Measurements from ENCODE around the gene TARBP2.

The TARBP2 gene

DNA sequence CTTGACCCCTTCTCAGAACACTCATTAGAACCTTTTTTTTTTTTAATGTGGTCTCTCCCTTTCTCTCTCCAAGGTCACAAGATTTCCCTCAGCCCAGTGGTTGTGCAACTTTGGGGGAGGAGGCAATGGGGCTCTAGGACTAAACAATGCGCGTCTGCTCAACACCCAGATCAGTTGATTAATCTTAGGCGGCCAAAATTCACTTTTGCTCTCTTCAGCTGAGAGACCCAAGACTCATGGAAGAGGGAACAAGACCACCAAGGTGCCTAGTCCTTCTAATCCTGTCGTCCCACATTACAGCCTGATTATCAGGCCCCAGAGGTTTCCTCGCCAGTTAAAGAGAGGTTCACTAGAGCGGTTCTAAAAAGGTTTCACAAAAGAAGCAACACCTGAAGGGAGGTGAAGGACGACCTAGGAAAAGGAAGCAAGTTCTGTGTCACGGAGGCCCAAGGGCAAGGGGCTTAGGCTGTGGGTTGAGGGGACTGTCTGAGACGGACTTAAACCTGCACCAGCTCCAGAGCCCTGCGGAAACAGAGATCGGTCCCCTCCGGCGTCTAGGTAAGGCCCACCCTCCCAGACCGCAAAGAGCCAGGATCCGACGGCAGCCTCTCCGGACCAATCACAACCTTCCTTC, 824 bp upstream of the TARBP2 start:
- no peak for DNase-seq
- TF ChIP-seq, protein P1, sequence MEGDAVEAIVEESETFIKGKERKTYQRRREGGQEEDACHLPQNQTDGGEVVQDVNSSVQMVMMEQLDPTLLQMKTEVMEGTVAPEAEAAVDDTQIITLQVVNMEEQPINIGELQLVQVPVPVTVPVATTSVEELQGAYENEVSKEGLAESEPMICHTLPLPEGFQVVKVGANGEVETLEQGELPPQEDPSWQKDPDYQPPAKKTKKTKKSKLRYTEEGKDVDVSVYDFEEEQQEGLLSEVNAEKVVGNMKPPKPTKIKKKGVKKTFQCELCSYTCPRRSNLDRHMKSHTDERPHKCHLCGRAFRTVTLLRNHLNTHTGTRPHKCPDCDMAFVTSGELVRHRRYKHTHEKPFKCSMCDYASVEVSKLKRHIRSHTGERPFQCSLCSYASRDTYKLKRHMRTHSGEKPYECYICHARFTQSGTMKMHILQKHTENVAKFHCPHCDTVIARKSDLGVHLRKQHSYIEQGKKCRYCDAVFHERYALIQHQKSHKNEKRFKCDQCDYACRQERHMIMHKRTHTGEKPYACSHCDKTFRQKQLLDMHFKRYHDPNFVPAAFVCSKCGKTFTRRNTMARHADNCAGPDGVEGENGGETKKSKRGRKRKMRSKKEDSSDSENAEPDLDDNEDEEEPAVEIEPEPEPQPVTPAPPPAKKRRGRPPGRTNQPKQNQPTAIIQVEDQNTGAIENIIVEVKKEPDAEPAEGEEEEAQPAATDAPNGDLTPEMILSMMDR (IDR thresholded peaks at IDR 0.05; ENCODE audit: low read depth, low read length) = no peak
- peaks cover 6% of the 10 kb centered on the region for H3K4me1 ChIP-seq

DNA sequence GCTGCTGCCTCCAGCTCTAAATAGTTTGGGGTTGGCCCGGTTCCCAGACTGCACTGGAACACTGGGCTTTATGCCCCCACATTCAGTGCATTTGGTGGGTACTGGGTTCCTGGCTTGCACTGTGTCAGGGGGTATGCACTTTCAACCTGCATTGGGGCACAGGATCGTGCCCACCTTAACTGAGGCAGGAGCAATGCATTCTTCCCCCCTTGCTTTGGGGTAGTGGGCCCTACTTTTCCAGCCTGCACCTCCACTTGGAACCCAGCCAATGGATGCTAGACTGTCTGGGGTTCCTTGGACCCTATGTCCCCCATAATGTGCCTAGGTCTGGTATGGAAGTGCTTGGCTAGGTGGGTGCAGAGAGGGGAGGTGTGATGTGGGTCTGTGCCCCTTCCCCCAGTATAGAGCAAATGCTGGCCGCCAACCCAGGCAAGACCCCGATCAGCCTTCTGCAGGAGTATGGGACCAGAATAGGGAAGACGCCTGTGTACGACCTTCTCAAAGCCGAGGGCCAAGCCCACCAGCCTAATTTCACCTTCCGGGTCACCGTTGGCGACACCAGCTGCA, 615 bp downstream of the TARBP2 start:
- no peak for DNase-seq
- TF ChIP-seq, protein P1 (IDR thresholded peaks at IDR 0.05; ENCODE audit: low read depth, low read length) = no peak
- Histone ChIP-seq H3K9me3 (no peaks in the 10 kb centered on the region), H3K4me3 (ENCODE audit: low read depth, low read length) (peak overlapping the region; percentile 65), H3K27me3 (no peaks in the 10 kb centered on the region), H3K36me3 (peaks cover 28% of the 10 kb centered on the region), H3K4me1 (peaks cover 6% of the 10 kb centered on the region)

More for the DNA sequence above, 824 bp upstream of the TARBP2 start:
- Histone ChIP-seq H3K9me3 (no peaks in the 10 kb centered on the region), H3K4me3 (ENCODE audit: low read depth, low read length) (peak overlapping the region; percentile 65), H3K27me3 (no peaks in the 10 kb centered on the region), H3K36me3 (peaks cover 17% of the 10 kb centered on the region)

DNA sequence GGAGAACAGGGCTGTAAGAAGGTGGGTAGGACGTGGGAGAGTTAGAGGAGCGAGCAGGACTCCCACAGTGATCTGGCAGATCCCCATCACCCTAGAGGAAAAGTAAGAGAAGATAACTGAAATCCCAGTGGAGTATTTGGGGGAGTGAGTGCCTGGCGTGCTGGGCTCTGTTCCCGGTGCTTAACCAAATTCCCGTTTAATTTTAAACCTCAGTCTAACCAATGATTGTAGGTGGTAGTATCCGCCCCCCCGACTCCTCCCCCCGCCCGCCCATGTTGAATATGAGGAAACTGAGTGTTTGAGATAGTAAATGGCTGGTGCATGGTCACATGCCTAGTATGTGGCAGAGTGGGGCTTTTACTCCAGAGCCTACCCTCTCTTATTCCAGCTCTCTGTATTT, 1.2 kb downstream of the TARBP2 start:
- Histone ChIP-seq H3K4me3 (ENCODE audit: low read depth, low read length) (peak overlapping the region; percentile 65), H3K9me3 (no peaks in the 10 kb centered on the region)
- DNase-seq = peak; percentile 55

DNA sequence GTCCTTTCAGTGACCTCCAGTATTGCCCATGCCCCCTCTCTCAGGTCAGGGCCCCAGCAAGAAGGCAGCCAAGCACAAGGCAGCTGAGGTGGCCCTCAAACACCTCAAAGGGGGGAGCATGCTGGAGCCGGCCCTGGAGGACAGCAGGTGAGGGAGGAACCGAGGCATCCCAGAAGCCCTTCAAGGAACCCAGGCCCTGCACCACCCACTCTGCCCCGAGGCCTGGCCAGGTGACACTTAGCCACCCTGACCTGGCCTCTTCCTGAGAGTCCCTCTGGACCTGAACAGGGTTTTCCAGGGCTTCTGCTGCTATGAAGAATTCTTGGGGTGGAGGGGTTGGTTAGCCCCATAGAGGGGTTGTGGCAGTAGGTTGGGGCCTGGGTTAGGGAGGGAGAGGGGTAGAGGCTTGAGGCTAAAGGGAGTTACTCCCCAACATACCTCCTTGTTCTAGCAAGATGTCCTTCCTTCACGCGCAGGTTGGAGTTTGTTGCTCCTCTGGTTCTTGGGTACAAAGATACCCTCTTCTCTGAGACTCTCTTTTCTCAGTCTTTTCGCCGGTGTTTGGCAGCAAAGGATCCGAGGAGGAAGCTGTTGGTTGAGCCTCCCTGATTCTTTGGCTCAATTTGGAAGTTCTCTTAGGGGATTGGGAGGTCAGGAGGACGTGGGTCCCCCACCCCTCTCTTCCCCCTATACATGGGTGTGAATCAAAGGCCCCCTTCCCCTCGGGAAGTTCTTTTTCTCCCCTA, 2.1 kb downstream of the TARBP2 start:
- TF ChIP-seq, protein P1 (IDR thresholded peaks at IDR 0.05; ENCODE audit: low read depth, low read length) = no peak
- H3K4me1 ChIP-seq = peaks cover 6% of the 10 kb centered on the region
- peaks cover 31% of the 10 kb centered on the region for H3K36me3 ChIP-seq
- H3K4me3 ChIP-seq (ENCODE audit: low read depth, low read length) = peak overlapping the region; percentile 65
- DNase-seq = no peak
- H3K27me3 ChIP-seq = no peaks in the 10 kb centered on the region
- no peaks in the 10 kb centered on the region for H3K9me3 ChIP-seq

More for the DNA sequence above, 1.2 kb downstream of the TARBP2 start:
- TF ChIP-seq, protein P1 (IDR thresholded peaks at IDR 0.05; ENCODE audit: low read depth, low read length) = no peak
- no peaks in the 10 kb centered on the region for H3K27me3 ChIP-seq
- H3K4me1 ChIP-seq = peaks cover 6% of the 10 kb centered on the region
- peaks cover 31% of the 10 kb centered on the region for H3K36me3 ChIP-seq

DNA sequence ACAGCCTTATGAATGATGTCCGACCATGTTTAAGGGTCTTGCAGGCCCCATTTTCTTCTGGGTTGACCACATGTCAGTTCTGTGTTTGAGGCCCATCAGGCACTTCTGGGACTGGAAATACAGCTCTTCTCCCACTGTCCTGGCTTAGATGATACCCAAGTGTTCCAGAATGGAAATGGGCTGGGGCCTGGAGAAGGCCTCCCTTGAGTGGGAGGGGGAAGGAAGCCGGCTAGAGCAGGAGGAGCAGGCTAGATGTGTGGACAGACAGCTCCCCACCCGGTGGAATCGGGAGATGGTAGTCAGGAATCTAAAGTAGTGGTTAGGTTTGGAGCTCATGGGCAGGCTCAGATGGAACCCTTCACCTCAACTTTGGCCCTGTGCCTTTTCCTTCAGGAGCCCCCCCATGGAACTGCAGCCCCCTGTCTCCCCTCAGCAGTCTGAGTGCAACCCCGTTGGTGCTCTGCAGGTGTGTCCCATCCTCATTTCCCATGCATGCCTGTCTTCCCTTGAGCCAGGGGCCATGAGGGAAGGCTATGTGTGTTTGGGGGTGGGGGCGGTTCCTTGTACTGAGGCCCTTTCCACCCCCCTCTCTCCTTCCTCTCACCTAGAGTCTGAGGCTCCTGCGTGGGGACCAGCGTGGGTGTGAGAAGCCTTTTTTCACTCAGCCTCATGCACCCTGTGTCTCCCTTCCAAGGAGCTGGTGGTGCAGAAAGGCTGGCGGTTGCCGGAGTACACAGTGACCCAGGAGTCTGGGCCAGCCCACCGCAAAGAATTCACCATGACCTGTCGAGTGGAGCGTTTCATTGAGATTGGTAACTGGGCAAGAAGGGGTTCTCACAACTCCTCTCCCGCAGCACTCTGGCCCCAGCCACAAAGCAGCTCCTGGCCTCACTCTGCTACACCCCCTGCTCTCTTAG, 3.2 kb downstream of the TARBP2 start:
- DNase-seq = no peak
- H3K4me1 ChIP-seq = peaks cover 6% of the 10 kb centered on the region
- no peak overlapping the region for H3K4me3 ChIP-seq (ENCODE audit: low read depth, low read length)
- no peaks in the 10 kb centered on the region for H3K9me3 ChIP-seq
- TF ChIP-seq, protein P1 (IDR thresholded peaks at IDR 0.05; ENCODE audit: low read depth, low read length) = no peak
- peaks cover 31% of the 10 kb centered on the region for H3K36me3 ChIP-seq
- no peaks in the 10 kb centered on the region for H3K27me3 ChIP-seq

Measured in BE2C (cell line).